Stimulated activated naive B cell treated with anti-CD40 and anti-IgM and Interleukin-4, amounts not matched to agents 10 μg/mL and 1 μg/mL and 100 μg/mL, for 72 hours (primary cell): ENCODE results near the gene PEA15.

Source experiments
- ATAC-seq, 2 donors: fragments of 150-1000 bp; cut with Tn5 transposase; replicated peaks; 2 replicates each; pipeline ENCODE4 v1.10.0; 2021; ENCODE audit warnings: moderate library complexity in 1 of 2
- DNase-seq: peaks from one replicate; pipeline ENCODE4 v3.0.0; 2021
- H3K27ac Mint-ChIP-seq: one replicate; pipeline ENCODE4 v1.8.0; 2022; ENCODE audit warnings: mild to moderate bottlenecking, mixed read lengths
- H3K27me3 Mint-ChIP-seq, 2 donors: one replicate each; pipeline ENCODE4 v1.8.0; 2022; ENCODE audit warnings: mixed read lengths in 2 of 2
- H3K36me3 Mint-ChIP-seq, 2 donors: one replicate each; pipeline ENCODE4 v1.8.0; 2022; ENCODE audit warnings: mixed read lengths in 2 of 2, mild to moderate bottlenecking in 1 of 2
- H3K4me1 Mint-ChIP-seq, 2 donors: one replicate each; pipeline ENCODE4 v1.8.0; 2022; ENCODE audit warnings: mixed read lengths in 2 of 2, mild to moderate bottlenecking in 1 of 2
- H3K4me3 Mint-ChIP-seq, 2 donors: one replicate each; pipeline ENCODE4 v1.8.0; 2022; ENCODE audit warnings: mild to moderate bottlenecking in 2 of 2, mixed read lengths in 2 of 2, moderate library complexity in 1 of 2
- H3K9me3 Mint-ChIP-seq, 2 donors: one replicate each; pipeline ENCODE4 v1.8.0; 2022; ENCODE audit warnings: mixed read lengths in 2 of 2, mild to moderate bottlenecking in 1 of 2

Gene PEA15

DNA sequence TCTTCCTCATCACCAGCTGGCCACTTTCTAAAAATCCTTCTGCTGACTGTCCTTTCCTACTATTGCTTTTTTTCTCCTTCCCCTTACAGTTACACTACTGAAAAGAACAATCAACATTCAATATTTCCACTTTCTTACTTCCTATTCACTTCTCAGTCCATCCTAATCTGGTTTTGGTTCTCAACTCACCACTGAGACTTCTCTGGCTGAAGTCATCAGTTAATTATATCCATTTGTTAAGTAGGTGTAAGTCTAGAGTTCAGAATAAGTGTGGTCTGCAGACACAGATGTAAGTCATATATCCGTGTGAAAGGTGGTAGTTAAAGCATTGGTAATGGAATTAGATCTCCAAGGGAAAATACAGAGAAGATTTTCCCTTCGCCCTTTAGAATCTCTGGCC is 21.4 kb downstream of the PEA15 start:
- Mint-ChIP-seq H3K36me3 (peaks cover 36 to 40% of the 10 kb centered on the region in 2 donors), H3K27me3 (no peaks in the 10 kb centered on the region), H3K4me1 (no peaks in the 10 kb centered on the region), H3K27ac (no peak overlapping the region), H3K9me3 (no peaks in the 10 kb centered on the region), H3K4me3 (no peak overlapping the region)
- DNase-seq: no peak
- ATAC-seq: peak; percentile 36 to 49

DNA sequence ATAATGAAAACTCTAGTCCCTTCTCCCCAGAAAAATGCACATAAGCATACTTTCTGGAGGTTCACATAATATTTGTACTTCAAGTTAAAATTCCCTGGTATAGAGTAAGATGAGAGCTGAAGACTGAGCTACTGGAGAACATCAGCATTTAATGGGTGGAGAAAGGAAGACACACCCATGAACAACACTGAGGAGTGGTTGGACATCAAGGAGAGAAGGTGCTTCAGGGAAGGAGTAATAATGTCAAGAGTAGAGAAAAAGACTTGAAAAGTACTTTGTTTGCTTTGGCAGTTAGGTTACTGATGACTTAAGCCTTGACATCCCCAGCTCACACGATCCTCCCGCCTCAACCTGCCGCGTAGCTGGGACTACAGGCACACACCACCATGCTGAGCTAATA is 21.9 kb downstream of the PEA15 start:
- no peaks in the 10 kb centered on the region for H3K9me3 Mint-ChIP-seq
- H3K36me3 Mint-ChIP-seq: peaks cover 36 to 40% of the 10 kb centered on the region in 2 donors
- H3K27me3 Mint-ChIP-seq: no peaks in the 10 kb centered on the region
- no peak for DNase-seq
- peak overlapping the region; percentile 22 for H3K27ac Mint-ChIP-seq
- no peaks in the 10 kb centered on the region for H3K4me1 Mint-ChIP-seq
- H3K4me3 Mint-ChIP-seq: no peak overlapping the region
- no peak for ATAC-seq

DNA sequence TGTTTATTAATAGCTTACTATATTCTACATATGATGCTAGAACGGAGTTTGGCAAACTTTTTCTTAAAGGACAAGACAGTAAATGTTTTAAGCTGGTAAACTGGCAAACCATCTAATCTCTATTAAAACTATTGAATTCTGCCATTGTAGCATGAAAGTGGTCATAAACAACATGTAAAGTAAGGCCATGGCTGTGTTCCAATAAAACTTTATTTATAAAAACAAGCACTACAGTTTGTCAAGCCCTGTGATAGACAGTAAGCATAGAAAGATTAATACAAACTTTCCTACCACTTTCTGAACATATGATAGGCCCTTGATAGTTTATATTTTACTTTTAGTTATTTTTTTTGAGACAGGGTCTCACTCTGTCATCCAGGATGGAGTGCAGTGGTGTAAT is 22.4 kb downstream of the PEA15 start:
- Mint-ChIP-seq H3K27ac (no peak overlapping the region), H3K4me1 (no peaks in the 10 kb centered on the region), H3K27me3 (no peaks in the 10 kb centered on the region), H3K36me3 (peaks cover 34 to 36% of the 10 kb centered on the region in 2 donors), H3K9me3 (no peaks in the 10 kb centered on the region), H3K4me3 (no peak overlapping the region)
- DNase-seq: no peak
- no peak for ATAC-seq

DNA sequence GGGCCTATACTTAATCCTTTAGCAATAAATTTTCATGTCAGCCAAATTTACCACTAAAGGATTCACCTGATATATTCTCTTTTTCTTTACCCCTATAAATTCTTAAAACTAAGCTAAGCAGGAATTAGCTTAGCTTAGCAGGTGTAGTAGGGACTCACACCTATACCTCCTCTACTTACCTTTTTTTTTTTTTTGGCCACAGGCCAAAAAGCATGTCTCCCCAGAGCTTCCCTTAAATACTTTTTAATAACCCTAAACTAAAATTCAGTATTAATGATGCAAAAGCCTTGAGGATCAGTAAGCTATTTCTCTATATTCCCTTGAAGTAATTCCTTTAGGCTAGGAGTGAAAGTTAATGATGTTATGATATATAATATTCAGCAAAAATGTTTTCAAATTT is 23.2 kb downstream of the PEA15 start:
- H3K9me3 Mint-ChIP-seq: no peaks in the 10 kb centered on the region
- DNase-seq (no peak), ATAC-seq (no peak)
- no peak overlapping the region for H3K27ac Mint-ChIP-seq
- no peak overlapping the region for H3K4me3 Mint-ChIP-seq
- no peaks in the 10 kb centered on the region for H3K4me1 Mint-ChIP-seq
- H3K36me3 Mint-ChIP-seq: peaks cover 28 to 32% of the 10 kb centered on the region in 2 donors
- no peaks in the 10 kb centered on the region for H3K27me3 Mint-ChIP-seq

DNA sequence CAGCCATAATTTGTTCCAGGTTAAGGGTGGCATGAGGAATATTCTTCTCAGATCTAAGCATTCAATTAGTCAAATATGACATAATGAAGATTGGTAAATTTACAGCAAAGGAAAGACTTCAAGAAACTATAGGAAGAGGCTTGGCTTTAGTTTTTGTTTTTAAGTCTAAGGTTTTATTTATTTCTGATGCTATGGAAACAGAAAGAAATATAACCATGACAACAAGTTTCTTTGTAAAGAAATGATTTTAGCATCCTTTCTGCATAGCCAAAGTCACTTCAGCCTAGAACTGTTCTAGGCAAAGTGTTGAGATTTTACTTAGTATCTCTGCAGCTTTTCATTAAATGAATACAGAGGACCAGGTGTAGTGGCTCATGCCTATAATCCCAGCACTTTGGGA is 27.7 kb downstream of the PEA15 start:
- H3K36me3 Mint-ChIP-seq: peaks cover 24 to 37% of the 10 kb centered on the region in 2 donors
- no peak for DNase-seq
- H3K27me3 Mint-ChIP-seq: no peaks in the 10 kb centered on the region
- H3K4me1 Mint-ChIP-seq: peaks cover 6 to 14% of the 10 kb centered on the region in 2 donors
- no peaks in the 10 kb centered on the region for H3K9me3 Mint-ChIP-seq
- H3K27ac Mint-ChIP-seq: no peak overlapping the region
- no peak for ATAC-seq
- H3K4me3 Mint-ChIP-seq: no peak overlapping the region

DNA sequence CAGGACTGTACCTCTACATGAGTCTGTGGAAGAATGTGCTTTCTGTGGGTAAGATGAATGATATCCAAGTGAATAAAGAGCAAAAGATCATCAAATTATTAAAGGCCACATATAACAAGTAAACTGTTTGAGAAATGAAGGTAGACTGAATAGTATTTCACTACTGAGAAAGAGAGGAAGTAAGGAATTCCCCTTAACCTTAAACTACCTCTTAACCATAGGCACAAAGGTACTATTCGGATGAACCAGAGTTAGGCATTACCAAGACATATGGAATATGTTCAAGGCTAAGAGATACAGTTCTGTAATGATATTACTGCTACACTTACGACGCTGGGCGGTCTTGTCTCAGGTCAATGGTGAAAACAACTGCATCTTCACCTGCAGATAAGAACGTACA is 31.6 kb downstream of the PEA15 start:
- ATAC-seq: peak; percentile 80 to 92
- H3K27me3 Mint-ChIP-seq: no peaks in the 10 kb centered on the region
- peaks cover 11 to 21% of the 10 kb centered on the region in 2 donors for H3K4me1 Mint-ChIP-seq
- H3K9me3 Mint-ChIP-seq: no peaks in the 10 kb centered on the region
- peaks cover 27 to 37% of the 10 kb centered on the region in 2 donors for H3K36me3 Mint-ChIP-seq
- no peak overlapping the region for H3K4me3 Mint-ChIP-seq
- H3K27ac Mint-ChIP-seq: no peak overlapping the region
- DNase-seq: no peak

DNA sequence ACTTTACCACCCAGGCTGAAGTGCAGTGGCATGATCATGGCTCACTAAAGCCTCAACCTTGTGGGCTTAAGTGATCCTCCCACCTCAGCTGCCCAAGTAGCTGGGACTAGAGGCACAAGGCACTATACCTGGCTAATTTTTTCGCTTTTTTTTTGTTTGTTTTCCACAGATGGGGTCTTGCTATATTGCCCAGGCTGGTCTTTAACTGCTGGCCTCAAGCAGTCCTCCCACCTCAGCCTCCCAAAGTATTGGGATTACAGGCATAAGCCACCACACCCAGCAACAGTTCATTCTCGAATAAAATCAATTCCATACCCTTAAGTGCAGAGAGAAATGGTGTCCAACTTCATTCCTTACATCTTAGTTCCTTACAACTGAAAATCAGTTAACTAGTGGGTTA is 32.4 kb downstream of the PEA15 start:
- no peaks in the 10 kb centered on the region for H3K27me3 Mint-ChIP-seq
- H3K4me3 Mint-ChIP-seq: no peak overlapping the region
- ATAC-seq (no peak), DNase-seq (no peak)
- no peak overlapping the region for H3K27ac Mint-ChIP-seq
- H3K4me1 Mint-ChIP-seq: peaks cover 11 to 21% of the 10 kb centered on the region in 2 donors
- peaks cover 28 to 39% of the 10 kb centered on the region in 2 donors for H3K36me3 Mint-ChIP-seq
- H3K9me3 Mint-ChIP-seq: no peaks in the 10 kb centered on the region

DNA sequence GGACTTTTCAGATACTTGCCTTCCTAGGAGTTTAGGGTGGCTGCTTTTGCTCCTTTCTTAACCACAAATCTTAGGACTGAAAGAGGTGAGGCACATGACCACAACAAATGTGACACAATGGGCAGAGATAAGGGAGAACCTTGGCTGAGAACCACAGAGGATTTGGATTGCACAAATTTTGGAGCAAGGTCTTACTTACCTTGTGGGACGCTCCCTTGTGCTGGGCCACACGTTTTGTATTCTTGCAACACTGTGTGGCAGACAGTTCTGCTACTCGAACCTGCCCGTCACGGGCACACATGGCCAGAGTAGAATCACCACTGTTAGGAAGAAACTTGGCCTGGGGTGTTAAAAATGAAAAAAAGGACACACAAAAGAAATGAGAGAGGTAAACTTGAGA is 33.2 kb downstream of the PEA15 start:
- ATAC-seq: no peak
- DNase-seq: no peak
- Mint-ChIP-seq H3K27ac (no peak overlapping the region), H3K27me3 (no peaks in the 10 kb centered on the region), H3K4me3 (no peak overlapping the region), H3K4me1 (peaks cover 11 to 21% of the 10 kb centered on the region in 2 donors), H3K9me3 (no peaks in the 10 kb centered on the region), H3K36me3 (peaks cover 31 to 45% of the 10 kb centered on the region in 2 donors)

DNA sequence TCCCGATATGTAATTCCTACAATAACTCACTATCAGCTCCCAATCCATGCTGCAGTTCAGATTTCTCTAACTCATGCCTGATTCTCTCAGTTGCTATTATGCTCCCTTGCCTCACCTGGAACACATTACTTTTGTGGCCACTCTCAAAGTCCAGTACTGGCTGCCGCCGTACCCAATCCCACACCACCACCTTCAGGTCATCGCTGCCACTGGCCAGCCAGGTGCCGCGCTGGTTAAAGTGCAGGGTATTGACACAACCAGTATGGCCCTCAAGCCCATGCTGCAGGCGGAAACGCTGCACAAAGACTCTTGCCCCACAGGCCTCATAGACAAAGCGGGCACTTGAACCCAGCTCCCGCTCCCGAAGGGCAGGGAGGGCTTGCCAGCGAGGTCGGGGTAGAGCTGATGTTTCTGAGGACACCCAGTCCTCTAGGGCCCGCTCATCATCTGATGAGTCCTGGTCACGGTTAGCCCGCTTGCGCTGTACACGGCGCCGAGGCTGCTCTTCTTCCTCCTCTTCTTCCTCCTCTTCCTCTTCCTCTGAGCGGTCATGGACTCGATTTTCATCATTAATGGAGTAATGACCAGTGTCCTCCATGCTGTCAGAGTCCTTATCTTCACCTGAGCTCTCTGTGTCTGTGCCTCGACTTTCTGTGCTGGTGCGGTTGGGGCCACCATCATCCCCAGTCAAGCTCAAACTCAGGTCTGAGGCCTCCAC is 34.6 kb downstream of the PEA15 start:
- Mint-ChIP-seq H3K36me3 (peaks cover 29 to 44% of the 10 kb centered on the region in 2 donors), H3K4me1 (peaks cover 12 to 23% of the 10 kb centered on the region in 2 donors), H3K27ac (no peak overlapping the region), H3K27me3 (no peaks in the 10 kb centered on the region), H3K4me3 (no peak overlapping the region), H3K9me3 (no peaks in the 10 kb centered on the region)
- ATAC-seq: no peak
- no peak for DNase-seq

DNA sequence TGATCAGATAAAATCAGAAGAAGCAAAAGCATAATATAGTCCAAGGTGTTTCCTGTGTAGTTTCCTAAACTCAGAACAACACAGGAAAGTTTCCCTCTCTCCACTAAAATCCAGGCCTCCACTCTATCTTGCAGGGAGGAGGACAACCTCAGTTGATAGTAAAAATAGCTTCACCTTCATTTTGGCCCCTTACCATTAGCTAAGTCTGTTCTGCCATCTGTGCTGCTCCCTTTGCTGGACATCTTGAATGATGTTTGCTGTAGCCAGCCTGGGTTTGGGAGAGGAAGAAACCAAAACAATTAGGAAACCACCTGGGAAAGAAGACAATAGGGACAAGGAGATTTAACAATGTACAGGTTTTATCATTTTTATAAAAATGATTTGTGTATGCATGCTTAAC is 38.6 kb downstream of the PEA15 start:
- Mint-ChIP-seq H3K4me3 (no peak overlapping the region), H3K27ac (peak overlapping the region; percentile 77), H3K9me3 (no peaks in the 10 kb centered on the region)

DNA sequence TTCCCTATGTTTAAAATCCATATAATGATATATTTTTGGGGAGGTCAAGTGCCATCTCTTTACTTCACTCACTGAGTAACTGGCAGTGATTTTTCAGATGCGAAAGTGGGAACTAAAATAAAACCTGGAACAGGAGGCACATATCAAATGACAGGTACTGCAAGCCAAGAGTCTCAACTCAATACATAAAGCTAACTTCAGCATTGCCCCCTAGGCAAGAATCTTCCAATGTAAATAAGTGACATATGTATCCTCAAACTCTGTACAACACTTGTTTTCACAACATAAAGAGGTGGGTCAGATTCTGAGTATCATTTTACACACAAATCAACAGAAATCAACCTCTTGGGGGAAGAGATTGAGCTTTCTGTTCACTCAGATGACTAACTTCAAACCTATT is 39.0 kb downstream of the PEA15 start:
- Mint-ChIP-seq H3K27me3 (no peaks in the 10 kb centered on the region), H3K36me3 (peaks cover 22 to 39% of the 10 kb centered on the region in 2 donors), H3K27ac (no peak overlapping the region), H3K4me1 (peaks cover 5 to 8% of the 10 kb centered on the region in 2 donors), H3K9me3 (no peaks in the 10 kb centered on the region), H3K4me3 (no peak overlapping the region)
- DNase-seq (no peak), ATAC-seq (no peak)

More for the DNA sequence above, 38.6 kb downstream of the PEA15 start:
- H3K36me3 Mint-ChIP-seq: peaks cover 25 to 41% of the 10 kb centered on the region in 2 donors
- peaks cover 5 to 8% of the 10 kb centered on the region in 2 donors for H3K4me1 Mint-ChIP-seq
- ATAC-seq (no peak), DNase-seq (no peak)
- H3K27me3 Mint-ChIP-seq: no peaks in the 10 kb centered on the region

DNA sequence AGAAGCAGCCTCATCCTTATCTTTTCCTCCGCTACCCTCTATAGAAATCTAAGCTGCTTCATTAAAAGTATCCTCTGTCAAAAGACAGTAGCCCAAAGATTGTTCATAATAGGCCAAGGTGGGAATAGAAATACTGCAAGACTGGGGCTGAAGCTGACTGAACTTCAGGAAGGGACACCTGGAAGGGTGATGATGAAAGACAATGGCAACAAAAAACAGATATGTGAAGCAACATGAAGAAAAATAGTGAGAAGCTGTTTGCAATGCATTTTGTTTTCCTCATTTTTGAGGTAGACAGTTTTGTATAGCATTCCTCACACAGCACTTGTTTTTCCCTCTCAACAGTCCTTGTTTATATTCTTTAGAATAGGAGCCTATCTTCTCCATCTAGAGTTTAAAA is 40.2 kb downstream of the PEA15 start:
- Mint-ChIP-seq H3K4me1 (peaks cover 5 to 9% of the 10 kb centered on the region in 2 donors), H3K27ac (no peak overlapping the region), H3K36me3 (peaks cover 12 to 28% of the 10 kb centered on the region in 2 donors), H3K4me3 (no peak overlapping the region), H3K9me3 (no peaks in the 10 kb centered on the region), H3K27me3 (no peaks in the 10 kb centered on the region)
- no peak for DNase-seq
- ATAC-seq: no peak

DNA sequence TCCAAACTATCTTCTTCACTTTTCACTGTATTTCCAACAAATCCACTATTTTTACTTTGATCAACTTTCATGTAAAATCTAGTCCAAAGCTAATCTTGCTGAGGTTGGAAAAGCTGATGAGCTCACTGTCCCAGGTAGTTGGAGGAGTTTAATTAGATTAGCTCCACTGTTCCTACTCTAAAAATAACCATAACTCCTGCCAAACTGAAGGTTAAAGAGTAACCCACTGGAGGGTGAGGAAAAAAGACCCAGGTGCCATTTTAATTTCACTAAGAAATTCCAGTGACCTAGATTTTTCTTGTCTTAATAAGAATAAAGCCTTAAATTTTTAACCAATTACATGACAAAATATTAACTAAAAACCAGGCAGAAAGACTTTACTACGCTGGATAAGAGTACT is 41.9 kb downstream of the PEA15 start:
- Mint-ChIP-seq H3K9me3 (no peaks in the 10 kb centered on the region), H3K4me1 (peaks cover 5 to 9% of the 10 kb centered on the region in 2 donors), H3K27ac (no peak overlapping the region), H3K36me3 (peaks cover 12 to 29% of the 10 kb centered on the region in 2 donors), H3K27me3 (no peaks in the 10 kb centered on the region), H3K4me3 (no peak overlapping the region)
- ATAC-seq: no peak
- no peak for DNase-seq

DNA sequence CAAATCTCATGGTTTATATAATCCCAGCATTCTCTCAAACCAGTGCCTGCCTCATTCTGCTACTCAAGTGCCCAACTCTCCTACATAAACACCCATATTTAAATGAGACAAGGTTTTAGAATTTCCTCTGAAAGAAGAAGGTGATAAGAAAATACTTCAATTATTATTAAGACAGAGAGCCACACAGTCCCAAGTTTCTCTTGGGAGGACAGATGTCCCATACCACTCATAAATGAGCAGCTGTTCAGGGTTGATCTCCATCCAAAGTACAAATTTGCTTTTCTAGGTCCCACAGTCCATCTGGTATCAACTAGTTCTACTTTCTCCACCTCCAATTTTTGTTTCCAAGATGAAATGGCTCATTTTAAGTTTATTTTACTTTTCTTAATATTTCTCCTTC is 45.8 kb downstream of the PEA15 start:
- peaks cover 6 to 8% of the 10 kb centered on the region in 2 donors for H3K4me1 Mint-ChIP-seq
- no peak for ATAC-seq
- DNase-seq: no peak
- H3K9me3 Mint-ChIP-seq: no peaks in the 10 kb centered on the region
- H3K4me3 Mint-ChIP-seq: no peak overlapping the region
- no peak overlapping the region for H3K27ac Mint-ChIP-seq
- peaks cover 10 to 24% of the 10 kb centered on the region in 2 donors for H3K36me3 Mint-ChIP-seq
- H3K27me3 Mint-ChIP-seq: no peaks in the 10 kb centered on the region

DNA sequence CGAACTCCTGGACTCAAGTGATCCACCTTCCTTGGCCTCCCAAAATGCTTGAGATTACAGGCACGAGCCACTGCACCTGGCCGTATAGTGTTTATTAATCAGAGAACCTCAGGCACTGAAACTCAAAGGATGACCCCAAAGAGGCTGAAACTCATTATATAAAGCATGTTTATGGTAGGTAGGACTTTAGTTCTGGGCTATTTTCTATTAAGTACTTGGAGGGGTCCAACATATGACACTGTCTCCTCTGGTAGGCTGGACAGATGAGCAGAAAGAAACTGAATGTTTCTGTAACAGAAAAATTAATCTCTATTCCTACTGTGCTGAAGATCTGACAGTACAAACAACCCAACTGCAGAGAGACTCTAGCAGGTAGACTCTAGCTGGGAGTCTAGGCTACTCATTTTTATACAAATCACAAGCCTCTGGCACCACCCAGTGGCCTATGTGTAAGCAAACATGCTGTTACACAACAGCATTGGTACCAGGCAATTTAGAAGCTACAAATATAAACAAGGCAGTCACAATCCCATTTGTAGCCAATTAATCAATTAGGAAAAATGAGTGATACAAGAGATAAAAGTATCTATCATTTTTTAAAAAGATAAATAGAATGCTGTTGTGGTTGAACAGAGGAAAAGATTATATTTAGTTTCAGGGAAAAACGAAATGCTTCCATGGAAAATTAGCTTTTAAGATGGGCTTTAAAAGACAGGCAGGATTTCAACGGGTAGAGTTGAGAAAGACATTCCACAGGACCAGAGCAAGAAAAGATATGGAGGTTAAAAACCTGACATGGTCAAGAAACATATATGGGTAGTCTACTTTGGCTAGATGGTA is 46.7 kb downstream of the PEA15 start:
- Mint-ChIP-seq H3K36me3 (peaks cover 8 to 20% of the 10 kb centered on the region in 2 donors), H3K4me3 (no peak overlapping the region), H3K27me3 (no peaks in the 10 kb centered on the region), H3K27ac (peak overlapping the region; percentile 5), H3K4me1 (peaks cover 2 to 8% of the 10 kb centered on the region in 2 donors), H3K9me3 (no peaks in the 10 kb centered on the region)
- ATAC-seq: peak; percentile 93 to 95
- DNase-seq: peak; percentile 9
